Gastroesophageal sphincter (tissue), 3 donors: ENCODE results near the gene CROCC2.

Source experiments
- CTCF ChIP-seq, 4 experiments: fragments of 200-600 bp in 2 of 4; fragments of 450-650 bp in 2 of 4; sonication (generic) in 1 of 4; IDR thresholded peaks; one replicate each; pipeline ENCODE4 v1.5.1; 2017 to 2019; ENCODE audit warnings: antibody characterized with exemption in 4 of 4, mild to moderate bottlenecking in 2 of 4, moderate library complexity in 2 of 4
- POLR2A ChIP-seq, 2 donors: fragments of 450-650 bp; IDR thresholded peaks; one replicate each; pipeline ENCODE4 v1.6.1; 2017; ENCODE audit warnings: antibody characterized with exemption in 2 of 2, mild to moderate bottlenecking in 2 of 2, moderate library complexity in 1 of 2
- POLR2AphosphoS5 ChIP-seq: sonication (generic); formaldehyde crosslinking; IDR thresholded peaks from one replicate; pipeline ENCODE4 v1.6.1; 2017; ENCODE audit warnings: antibody characterized with exemption

- TF ChIP-seq CTCF (IDR thresholded peaks at IDR 0.05) = no peak
- TF ChIP-seq POLR2A (IDR thresholded peaks at IDR 0.05) = no peak
- no peak for TF ChIP-seq POLR2AphosphoS5
Observed at GRCh38 chr2:241035818-241036396, 129.8 kb downstream of the CROCC2 start.
